HG02884 (cell line): ENCODE results near the gene FNDC7.
"Not testable (repeated sequence)": the region's sequence is repeated elsewhere in the genome, so short reads cannot be mapped to it uniquely, and the experiment has no call there.

Experiments used
- ATAC-seq: cut with Tn5 transposase; IDR thresholded peaks from one replicate; pipeline ENCODE4 v1.9.1; 2021; ENCODE audit warnings: mild to moderate bottlenecking, moderate library complexity; ENCODE audit not compliant: unreplicated experiment

FNDC7 gene

DNA sequence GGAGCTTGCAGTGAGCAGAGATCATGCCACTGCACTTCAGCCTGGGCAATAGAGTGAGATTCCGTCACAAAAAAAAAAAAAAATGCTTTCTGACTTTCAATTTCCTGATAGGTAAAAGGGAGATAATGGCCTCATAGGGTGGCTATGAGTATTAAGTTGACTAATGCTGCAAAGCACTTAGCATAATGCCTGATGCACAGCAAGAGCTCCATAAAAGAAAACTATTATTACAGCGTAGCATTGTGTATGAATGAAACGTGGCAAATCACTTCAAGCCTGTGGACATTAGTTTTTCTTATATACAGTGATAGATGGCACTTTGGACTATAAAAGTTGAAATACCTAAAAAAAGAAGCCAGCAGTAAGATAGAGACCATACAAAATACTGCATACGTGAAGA is 16.8 kb downstream of the FNDC7 start:
- no peak for ATAC-seq

DNA sequence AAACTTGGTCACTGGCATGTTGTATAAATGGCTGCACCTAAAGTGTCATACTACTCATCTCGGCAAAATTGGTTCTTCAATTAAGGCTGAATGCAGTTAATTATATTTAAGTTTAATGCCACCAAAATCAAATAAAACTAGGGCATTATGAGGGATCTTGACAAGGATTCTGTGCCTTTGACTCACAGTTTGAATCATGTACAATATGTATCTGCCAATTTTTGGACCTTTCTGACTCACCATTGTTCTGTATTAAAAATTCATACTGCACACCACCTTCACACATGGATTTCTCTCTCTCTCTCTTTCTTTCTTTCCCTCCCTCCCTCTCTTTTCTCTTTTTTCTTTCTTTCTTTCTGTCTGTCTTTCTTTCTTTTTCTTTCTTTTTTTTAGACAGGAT is 19.7 kb downstream of the FNDC7 start:
- ATAC-seq: no peak

DNA sequence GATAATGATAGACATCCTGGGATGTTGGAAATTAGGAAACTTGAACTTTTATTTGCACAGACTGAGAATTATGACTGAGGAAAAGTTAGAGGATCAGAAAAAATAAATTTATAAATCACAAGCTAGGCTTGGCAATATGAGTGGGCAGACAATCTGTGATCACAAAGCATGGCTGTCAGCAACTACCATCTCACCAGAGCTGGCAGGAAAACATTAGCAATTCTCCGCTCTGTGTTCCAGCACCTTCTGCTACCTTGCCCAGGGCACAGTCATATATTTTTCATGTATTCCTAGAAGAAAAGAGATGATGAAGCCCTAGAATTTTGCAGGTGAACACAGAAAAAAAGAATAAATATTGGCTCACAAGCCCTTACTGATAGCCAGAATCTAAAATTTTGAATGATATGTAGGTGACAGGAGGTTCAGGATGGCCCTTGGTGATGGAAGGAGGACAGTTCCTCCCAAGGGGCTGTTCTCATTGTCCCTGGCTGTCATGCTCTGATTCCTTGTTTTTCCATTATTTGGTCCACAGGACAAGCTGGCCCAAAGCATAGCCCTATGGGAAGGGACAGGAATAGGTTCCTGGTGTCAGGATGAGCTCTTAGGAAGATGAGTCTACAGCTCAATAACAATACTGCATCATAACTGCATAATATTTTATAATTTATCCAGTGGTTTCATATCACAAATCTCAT is 21.6 kb downstream of the FNDC7 start:
- ATAC-seq: no peak

DNA sequence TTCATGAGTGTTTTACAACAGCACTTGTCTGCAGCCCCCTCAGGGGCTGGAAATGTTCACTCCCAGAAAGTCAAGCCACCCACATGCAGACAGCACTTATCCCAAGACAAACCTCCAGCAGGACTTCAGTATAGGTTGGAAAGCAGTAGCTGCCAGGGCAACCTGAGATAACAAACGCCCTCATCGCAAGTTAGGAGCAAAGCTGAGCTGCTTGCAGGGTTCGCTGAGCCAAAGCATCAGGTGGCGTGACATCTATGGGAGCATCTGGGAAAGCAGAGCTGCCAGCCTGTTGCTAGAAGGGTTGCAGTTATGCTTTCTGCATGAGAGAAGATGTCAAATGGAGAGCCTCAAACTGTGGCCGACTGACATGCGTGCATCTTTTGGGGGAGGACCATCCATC is 29.5 kb downstream of the FNDC7 start:
- ATAC-seq: no peak

DNA sequence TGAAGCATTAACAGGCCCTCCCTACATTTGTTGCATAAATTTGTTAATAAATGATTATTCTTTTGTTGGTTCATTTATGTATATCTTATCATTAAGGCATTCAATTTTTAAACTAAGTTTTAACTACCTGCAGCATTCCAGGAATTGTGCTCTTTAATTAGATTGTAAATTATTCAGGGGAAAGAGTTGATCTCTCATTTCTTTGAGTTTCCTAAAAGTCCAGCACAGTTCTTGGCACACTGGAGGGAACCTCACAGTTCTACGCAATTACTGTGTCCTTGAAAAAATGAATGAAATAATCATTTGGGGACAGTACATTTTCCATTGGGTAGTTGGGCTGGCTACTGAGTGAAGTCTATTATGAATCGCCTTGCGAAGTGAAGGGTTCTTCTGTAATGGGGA is 33.3 kb downstream of the FNDC7 start:
- no peak for ATAC-seq

GRCh38 chr1:108746382-108747170 is 33.9 kb downstream of the FNDC7 start, which contains the start of gene STXBP3:
STXBP3 (plus strand) TSS chr1:108746674; CDS start chr1:108746738, 64 bp downstream.
- peak; percentile 88 for ATAC-seq

GRCh38 chr1:108747171-108747850 is 34.6 kb downstream of the FNDC7 start:
- ATAC-seq: peak; percentile 25

GRCh38 chr1:108747898-108748297 is 35.2 kb downstream of the FNDC7 start:
- ATAC-seq: no peak

DNA sequence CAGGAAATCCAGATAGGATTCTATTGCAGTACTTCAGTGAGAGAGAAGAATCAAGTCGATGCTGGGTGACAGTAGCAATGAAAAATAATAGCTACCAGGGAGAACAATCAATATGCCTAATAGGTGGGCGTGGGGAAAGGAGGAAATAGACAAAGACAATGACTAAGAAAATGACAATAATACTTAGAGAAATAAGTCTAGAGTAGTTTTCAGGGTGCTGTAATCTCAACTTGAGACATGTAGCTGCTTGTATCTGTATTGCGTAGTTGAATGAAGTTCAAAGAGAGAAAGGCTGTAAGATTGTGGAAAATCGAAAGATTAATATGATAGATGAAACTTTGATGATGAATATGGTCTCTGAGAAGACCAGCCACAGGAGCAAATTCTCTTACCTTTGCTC is 36.4 kb downstream of the FNDC7 start:
- no peak for ATAC-seq

DNA sequence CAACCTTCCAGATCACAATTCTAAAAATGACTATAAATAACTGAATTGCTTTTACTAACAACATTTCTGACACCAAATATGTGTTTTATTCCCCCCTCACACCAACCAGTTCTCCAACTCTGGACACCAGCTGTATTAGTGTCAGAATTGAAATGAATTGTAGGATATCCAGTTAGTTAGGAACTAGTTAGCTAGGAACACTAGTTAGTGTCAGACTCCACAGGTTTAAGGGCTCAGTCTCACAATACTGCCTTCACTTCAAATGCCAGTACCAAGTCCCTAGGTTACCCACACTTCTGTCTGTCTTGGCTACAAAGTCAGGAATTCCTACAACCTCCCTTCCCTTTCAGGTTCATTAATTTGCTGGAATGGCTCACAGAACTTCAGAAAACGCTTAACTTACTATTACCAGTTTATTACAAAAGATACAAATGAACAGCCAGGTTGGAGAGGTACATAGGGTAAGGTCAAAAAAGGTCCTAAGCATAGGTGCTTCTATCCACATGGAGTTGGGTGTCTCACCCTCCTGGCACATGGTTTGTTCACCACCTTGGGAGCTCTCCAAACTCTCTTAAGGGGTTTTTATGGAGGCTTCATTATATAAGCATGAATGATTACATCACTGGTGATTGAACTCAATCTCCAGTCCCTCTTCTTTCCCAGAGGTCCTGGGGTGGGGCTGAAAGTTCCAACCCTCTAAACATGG is 37.9 kb downstream of the FNDC7 start:
- ATAC-seq: no peak

DNA sequence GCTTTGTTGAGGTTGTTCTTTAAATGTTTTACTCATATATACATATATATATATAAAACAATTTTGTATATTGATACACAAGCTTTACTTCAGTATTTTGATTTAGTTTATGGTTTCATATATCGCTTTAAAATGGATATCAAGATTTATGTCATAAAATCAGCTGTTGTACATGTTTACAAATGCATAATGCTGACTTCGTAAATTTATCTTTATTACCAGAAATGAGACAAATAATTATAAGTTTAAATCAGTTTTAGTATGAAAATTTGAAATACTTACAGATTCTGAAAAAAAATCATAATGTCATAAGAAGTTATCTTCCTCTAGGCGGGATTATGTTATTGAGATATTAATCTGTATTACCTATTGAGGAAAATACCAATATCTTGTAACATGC is 40.7 kb downstream of the FNDC7 start:
- ATAC-seq: no peak

GRCh38 chr1:108758796-108759195 is 46.1 kb downstream of the FNDC7 start:
- ATAC-seq: no peak

DNA sequence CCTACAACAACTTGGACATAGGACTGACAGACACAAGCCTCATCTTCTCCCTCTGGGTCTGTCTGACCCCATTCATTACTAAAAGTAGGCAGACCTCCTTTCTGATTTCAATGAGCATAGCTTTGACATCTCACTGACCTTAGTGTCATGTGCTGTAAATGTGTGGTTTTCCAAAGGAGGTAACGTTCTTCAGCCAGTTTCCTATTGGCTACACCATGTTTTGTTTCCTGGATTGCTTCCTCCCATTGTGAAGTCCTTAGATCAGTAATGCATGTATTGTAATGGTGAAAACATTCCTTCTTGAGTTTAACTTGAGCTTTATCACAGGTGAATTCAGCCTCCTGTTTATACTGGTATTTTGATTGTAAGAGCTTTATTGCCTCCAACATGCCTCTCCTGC is 54.4 kb downstream of the FNDC7 start:
- no peak for ATAC-seq

- no peak for ATAC-seq
Observed at GRCh38 chr1:108767708-108768107, 55.0 kb downstream of the FNDC7 start.

DNA sequence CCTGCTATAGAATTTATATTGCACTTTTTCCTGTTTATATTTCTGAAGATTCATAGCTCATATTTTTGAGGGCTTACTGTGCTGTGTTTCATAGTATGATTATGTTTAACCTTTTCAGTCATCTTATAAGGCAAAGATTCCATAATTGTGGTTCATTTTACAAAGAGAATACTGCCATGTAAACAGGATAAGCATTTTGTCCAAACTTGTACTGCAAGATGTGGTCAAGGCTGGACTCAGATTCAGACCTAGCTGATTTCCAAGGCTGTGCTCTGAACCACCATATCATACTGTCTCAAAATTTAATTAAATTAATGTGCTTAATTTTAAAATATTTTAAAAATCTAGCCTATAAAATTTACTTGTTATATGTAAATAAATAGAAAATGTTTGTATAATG is 65.1 kb downstream of the FNDC7 start:
- ATAC-seq: no peak

- no peak for ATAC-seq
Observed at GRCh38 chr1:108779455-108779854, 66.7 kb downstream of the FNDC7 start.

GRCh38 chr1:108780937-108781574 is 68.3 kb downstream of the FNDC7 start:
- ATAC-seq: no peak

DNA sequence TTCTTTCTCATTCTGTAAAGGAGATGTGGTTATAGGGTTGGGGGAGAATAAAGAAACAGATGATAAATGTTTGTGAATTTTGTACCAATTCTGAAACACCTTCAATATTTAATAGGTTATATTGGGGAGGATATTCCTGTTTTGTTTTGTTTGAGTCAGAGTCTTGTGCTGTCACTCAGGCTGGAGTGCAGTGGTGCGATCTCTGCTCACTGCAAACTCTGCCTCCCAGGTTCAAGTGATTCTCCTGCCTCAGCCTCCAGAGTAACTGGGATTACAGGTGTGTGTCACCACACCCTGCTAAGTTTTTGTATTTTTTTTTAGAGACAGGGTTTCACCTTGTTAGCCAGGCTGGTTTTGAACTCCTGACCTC is 68.9 kb downstream of the FNDC7 start:
- ATAC-seq: not testable (repeated sequence)

GRCh38 chr1:108785264-108785663 is 72.6 kb downstream of the FNDC7 start:
- no peak for ATAC-seq

DNA sequence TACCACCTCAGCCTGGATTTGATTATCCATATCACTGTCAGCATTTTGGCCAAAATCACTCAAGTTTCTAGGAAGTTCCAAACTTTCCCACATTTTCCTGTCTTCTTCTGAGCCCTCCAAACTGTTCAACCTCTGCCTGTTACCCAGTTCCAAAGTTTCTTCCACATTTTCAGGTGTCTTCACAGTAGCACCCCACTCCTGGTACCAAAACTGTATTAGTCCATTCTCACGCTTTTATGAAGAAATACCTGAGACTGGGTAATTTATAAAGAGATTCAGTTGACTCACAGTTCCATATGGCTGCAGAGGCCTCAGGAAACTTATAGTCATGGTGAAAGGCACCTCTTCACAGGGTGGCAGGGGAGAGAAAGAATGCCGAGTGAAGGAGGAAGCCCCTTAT is 73.2 kb downstream of the FNDC7 start:
- no peak for ATAC-seq

DNA sequence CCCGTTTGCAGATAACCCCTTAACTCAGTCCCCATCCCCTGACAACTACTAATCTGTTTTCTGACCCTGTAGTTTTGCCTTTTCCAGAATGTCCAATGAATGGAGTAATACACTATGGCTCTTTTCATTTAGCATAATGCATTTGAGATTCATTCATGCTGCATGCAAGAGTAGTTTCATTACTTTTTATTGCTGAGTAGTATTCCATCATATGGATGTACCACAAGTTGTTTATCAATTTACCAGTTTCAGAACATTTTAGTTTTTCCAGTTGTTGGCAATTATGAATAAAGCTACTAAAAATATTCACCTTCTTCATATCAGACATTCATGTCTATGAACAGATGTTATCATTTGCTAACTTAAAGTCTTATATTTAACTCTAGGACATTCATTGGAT is 79.1 kb downstream of the FNDC7 start:
- ATAC-seq: no peak
